A549 treated with RU486 at 1 μM for 4 hours (cell line): ENCODE results near the gene EIF4E. TPM values are rescaled to one million over a fixed set of nuclear protein-coding genes. Genes with fewer than 3 reads are reported as not detected.

Experiments
- total RNA-seq: library from RNA; stranded (reverse); fragments of 200-300 nt; extraction: Qiagen RNA extraction; gene quantifications from 5 replicates; pipeline ENCODE4 v1.2.3, GENCODE V29; 2022; ENCODE audit warnings: low read depth

EIF4E gene, protein sequence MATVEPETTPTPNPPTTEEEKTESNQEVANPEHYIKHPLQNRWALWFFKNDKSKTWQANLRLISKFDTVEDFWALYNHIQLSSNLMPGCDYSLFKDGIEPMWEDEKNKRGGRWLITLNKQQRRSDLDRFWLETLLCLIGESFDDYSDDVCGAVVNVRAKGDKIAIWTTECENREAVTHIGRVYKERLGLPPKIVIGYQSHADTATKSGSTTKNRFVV
- 81.6 to 184 TPM (median 86.5 TPM) in 5 replicates for total RNA-seq

DNA sequence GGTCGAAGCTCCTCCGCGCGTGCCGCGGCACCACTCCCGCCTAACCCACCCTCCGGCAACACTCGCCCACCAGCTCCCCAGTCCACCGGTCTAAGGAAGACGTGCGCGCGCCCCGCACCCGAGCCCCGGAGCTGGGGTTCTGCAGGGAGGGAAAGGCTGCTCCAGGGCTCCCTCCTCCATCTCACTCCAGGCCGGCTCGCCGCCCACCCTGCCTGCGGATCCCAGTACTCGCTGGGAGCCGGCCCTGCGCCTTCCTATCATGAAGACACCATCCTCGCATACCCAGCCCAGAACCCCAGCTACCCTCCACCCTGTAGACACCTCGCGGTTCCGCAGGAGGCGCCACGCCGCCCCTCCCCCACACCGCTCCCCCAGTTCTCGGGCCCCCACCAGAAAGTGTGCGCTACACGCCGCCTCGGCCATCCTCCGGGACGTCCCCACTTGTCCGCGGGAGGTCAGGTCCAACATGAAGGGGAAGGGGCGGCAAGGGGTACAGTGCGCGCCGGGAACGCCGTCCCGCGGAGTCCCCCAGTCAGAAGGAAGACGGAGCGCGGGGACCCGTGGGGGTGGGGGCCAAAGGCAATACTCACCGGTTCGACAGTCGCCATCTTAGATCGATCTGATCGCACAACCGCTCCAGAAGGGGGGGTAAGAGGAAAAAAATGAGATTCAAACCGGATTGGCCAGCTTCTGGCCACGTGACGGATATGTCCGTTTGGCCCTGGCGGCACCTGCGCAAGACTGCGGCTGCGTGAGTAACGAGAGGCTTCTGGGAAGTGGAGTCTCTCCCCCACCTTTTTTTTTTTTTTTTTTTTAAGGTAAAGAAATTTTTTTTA lies at the start of gene EIF4E:
EIF4E (minus strand) TSS at position 629 of the 836 bp plus-strand sequence; CDS start at position 608, 21 bp downstream.

Other genes with a start within 250 kb of the EIF4E start
- gene METAP1, start 66.6 kb upstream of the EIF4E start, total RNA-seq, result 40.8 to 59.7 TPM (median 49.2 TPM) in 5 replicates
- gene ADH5, start 159.7 kb upstream of the EIF4E start, total RNA-seq, result 101 to 136 TPM (median 114 TPM) in 5 replicates
- gene ADH4, start 215.2 kb upstream of the EIF4E start, total RNA-seq, result not detected in 5 replicates